Natural killer cell treated with Interleukin-12 subunit alpha and Interleukin-12 subunit beta and Interleukin-15 and Interleukin-18, amount 100 ng/mL, for 72 hours (primary cell): Measurements from ENCODE around the gene TRAPPC1. TPM values are rescaled to one million over a fixed set of nuclear protein-coding genes. Genes with fewer than 3 reads are reported as not detected.

Experiments
- ATAC-seq, 2 donors: fragments of 150-1000 bp; cut with Tn5 transposase in 1 of 2; sonication (Bioruptor Pico), chemical (Tn5 transposase) in 1 of 2; 2 replicates each; pipeline ENCODE4 v1.10.0; 2021
- DNase-seq: peaks from one replicate; pipeline ENCODE4 v3.0.0; 2022; ENCODE audit warnings: low spot score
- H3K27ac Mint-ChIP-seq, 2 donors: 1 replicate in 1 of 2; 2 replicates in 1 of 2; pipeline ENCODE4 v1.8.0; 2022; ENCODE audit warnings: mixed read lengths in 2 of 2, mild to moderate bottlenecking in 1 of 2, moderate library complexity in 1 of 2
- H3K27me3 Mint-ChIP-seq, 2 donors: 1 replicate in 1 of 2; 2 replicates in 1 of 2; pipeline ENCODE4 v1.8.0; 2022; ENCODE audit warnings: mixed read lengths in 2 of 2
- H3K36me3 Mint-ChIP-seq: one replicate; pipeline ENCODE4 v1.8.0; 2022; ENCODE audit warnings: mixed read lengths
- H3K4me1 Mint-ChIP-seq, 2 donors: 1 replicate in 1 of 2; 2 replicates in 1 of 2; pipeline ENCODE4 v1.8.0; 2022; ENCODE audit warnings: low read depth in 2 of 2, mixed read lengths in 2 of 2, mild to moderate bottlenecking in 1 of 2
- H3K4me3 Mint-ChIP-seq: one replicate; pipeline ENCODE4 v1.8.0; 2022; ENCODE audit warnings: mixed read lengths
- H3K9me3 Mint-ChIP-seq: 2 replicates; pipeline ENCODE4 v1.8.0; 2022; ENCODE audit warnings: mixed read lengths
- total RNA-seq, 2 donors: library from RNA; stranded (reverse); gene quantifications; one replicate each; pipeline ENCODE4 v1.2.3, GENCODE V29; 2022

TRAPPC1 gene
- total RNA-seq, 2 donors from 2014 or later: 162 to 217 TPM

DNA sequence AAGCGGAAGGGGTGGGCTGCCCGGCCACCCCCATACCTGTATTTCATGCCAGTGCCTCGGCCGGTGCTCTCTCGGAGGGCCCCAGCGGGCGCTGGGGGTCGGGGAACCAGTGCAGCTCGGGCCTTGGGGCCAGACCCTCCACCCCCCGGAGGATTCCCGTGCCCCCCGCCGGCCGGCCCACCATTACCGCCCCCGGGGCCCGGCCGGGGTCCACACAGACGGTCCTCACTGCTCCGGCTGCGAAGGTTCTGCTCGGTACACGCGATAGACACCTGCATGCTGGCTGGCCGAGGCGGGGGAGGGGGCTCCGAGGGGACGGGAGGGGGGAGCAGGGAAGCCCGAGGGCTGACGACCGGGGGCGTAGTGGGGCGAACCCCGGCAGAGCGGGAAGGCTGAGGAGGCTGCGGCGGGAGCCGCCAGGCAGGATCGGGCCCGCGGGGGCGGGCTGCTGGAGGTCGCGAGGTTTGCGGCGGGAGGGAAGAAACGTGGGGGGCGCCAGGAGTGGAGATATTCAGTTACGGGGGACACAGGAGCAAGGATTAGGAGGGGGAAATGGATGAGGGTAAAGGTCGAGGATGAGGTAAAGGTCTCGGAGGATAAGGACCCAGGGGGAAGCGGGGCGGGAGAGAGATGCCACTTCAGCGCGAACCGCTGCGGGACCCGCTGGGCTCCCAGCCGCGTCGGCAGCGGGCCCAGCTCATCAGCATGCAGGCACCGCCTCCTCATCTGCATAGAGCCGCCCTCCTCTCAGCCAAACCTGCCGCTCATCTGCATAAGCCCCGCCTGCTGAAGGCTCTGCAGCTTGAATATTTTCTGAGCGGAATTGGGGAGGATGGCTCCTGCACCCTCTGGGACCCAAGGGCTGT, 2.4 kb downstream of the TRAPPC1 start, which contains the start of gene KCNAB3:
KCNAB3 (minus strand) TSS at position 699 of the 866 bp plus-strand sequence; CDS start at position 278, 421 bp downstream.
- DNase-seq (no peak), ATAC-seq (no peak)
- Mint-ChIP-seq H3K4me3 (peak within 1 kb of the TSS; percentile 96), H3K9me3 (no peaks in the 10 kb centered on the region), H3K27me3 (no peaks in the 10 kb centered on the region), H3K27ac (peak within 1 kb of the TSS in 1 of 2 donors; percentile 83), H3K36me3 (no peaks in the 10 kb centered on the region), H3K4me1 (peaks cover 34 to 42% of the 10 kb centered on the region in 2 donors)

DNA sequence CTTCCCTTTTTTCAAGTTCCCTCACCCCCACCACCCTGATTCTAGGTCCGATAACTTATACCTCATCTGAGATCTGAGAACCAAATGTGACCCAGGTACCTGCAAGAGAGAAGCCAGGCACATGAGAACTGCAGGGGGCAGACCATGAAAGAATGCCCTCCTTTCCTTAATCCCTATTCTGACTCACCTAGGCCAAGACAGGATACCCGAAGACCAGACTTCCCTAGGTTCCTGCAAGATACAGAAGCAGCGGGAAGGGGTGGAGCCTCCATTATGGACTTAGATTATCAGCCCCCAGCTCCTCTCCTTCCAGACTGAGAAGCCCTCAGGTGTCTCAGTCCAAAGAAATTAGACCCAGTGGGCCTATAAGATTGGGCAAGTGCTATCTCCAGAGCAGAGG, 4.2 kb downstream of the TRAPPC1 start:
- Mint-ChIP-seq H3K9me3 (no peaks in the 10 kb centered on the region), H3K27ac (no peak overlapping the region), H3K4me1 (peaks cover 26 to 27% of the 10 kb centered on the region in 2 donors), H3K27me3 (no peaks in the 10 kb centered on the region), H3K36me3 (no peaks in the 10 kb centered on the region), H3K4me3 (peak overlapping the region; percentile 2)
- DNase-seq (no peak), ATAC-seq (no peak)

DNA sequence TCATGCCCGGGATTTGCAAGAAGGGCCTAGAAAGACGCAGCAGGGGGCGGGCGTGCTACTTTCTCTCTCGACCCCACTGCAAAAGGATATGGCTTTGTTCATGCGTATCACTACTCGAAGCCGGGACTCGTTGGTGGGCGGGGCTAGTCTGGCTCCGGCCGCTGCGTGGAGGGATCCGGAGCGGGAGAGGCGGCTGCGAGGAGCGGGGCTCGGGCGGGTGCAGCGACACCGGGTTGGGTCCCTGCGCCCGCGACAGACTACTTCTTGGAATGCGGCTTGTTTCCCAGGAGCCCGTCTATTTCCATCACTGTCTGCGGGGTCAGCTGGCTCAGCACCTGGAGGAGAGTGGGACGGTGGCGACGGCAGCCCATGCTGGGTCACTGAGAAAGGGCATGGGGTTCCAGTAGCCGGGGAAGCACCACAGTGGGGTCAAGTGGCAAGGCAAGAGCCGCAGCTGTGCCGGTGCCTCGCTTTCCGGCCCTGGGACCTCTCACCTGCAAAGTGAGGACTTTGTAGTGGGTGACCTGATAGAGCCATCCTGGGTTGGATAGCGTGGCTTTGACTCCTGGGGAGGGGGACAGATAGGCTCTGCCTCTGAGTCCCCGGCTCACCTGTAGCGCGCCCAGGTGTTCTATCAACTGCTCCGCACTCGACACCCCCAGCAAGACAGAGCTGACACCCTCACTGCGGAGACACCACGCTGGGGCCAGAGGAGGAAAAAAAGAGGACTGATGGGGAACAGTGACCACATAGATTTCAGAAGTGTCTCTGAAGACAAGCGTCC, 8.7 kb downstream of the TRAPPC1 start:
- no peaks in the 10 kb centered on the region for H3K36me3 Mint-ChIP-seq
- H3K27ac Mint-ChIP-seq: peak overlapping the region; percentile 76 to 88
- H3K4me3 Mint-ChIP-seq: peak overlapping the region; percentile 90
- DNase-seq: peak; percentile 89
- H3K9me3 Mint-ChIP-seq: no peaks in the 10 kb centered on the region
- no peaks in the 10 kb centered on the region for H3K27me3 Mint-ChIP-seq
- H3K4me1 Mint-ChIP-seq: peaks cover 6 to 12% of the 10 kb centered on the region in 2 donors
- ATAC-seq: peak; percentile 92 to 93

DNA sequence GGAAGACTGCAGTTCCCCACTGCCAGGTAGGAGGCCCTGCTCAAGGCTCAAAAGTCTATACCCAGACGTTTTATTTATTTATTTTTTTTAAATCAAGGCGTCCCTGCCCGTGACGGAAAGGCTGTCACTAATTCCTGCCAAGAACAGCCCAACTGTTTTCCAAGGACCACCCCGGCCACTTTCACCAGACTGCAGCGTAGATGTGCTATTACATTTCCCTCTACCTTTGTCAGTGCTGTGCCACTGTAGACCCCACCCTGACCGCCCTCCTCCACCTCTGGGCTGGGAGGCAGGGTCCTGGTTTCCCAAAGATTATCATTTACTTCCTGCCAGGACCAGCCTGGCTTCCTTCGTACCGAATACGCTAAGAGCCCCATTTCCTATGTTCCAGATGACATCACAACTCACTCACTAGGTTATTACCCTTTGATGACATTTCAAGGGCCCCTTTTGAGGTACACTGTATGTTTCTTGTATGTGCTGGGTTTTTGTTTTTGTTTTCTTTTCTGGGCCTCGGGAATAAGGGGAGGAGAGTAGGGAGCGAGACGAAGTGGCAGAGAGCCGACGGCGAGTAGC, 9.4 kb downstream of the TRAPPC1 start:
- Mint-ChIP-seq H3K27ac (peak overlapping the region; percentile 76 to 88), H3K4me1 (peaks cover 6 to 9% of the 10 kb centered on the region in 2 donors), H3K36me3 (no peaks in the 10 kb centered on the region), H3K9me3 (no peaks in the 10 kb centered on the region), H3K4me3 (peak overlapping the region; percentile 90), H3K27me3 (no peaks in the 10 kb centered on the region)
- DNase-seq (no peak), ATAC-seq (peak in 1 of 2 donors; percentile 21)

DNA sequence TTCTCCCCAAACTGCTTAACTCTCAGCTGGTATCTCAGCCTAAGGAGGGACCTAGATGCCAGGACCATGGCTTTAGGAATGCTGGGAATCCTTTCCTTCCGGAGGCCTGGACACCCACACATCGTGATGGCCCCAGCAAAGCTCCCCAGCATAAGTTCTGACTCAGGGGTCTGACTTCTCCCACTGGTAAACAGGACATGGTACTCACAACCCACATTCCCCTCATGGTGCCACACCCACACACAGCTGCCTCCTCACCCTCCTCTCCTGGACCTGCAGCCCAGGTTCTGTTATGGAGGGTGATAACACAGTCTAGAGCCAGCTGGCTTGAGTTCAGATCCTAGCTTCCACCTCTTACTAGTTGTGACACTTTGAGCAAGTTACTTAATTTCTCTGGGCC, 14.9 kb downstream of the TRAPPC1 start:
- H3K4me3 Mint-ChIP-seq: peak overlapping the region; percentile 74
- no peak for DNase-seq

DNA sequence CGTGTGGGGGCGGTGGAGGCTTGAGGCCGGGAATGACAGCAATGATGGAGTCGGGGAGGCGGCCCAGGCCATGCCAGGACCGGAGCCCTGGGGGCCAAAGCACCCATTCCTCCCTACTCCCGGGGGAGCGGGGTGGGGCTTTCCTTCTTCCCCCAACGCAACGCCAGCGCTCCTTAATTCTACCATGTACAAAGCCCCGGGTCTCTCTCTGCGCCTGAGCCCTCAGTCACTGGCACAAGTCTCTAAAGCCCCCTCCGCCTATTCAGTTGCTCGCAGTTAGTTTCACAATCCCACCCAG, 15.4 kb downstream of the TRAPPC1 start:
- DNase-seq: no peak
- Mint-ChIP-seq H3K9me3 (no peaks in the 10 kb centered on the region), H3K4me1 (peaks cover 21 to 23% of the 10 kb centered on the region in 2 donors), H3K4me3 (peak overlapping the region; percentile 74), H3K27me3 (no peaks in the 10 kb centered on the region), H3K36me3 (no peaks in the 10 kb centered on the region), H3K27ac (peak overlapping the region; percentile 66 to 88)
- ATAC-seq: no peak

More for the DNA sequence above, 14.9 kb downstream of the TRAPPC1 start:
- H3K27me3 Mint-ChIP-seq: no peaks in the 10 kb centered on the region
- no peak for ATAC-seq
- peaks cover 21 to 23% of the 10 kb centered on the region in 2 donors for H3K4me1 Mint-ChIP-seq
- H3K9me3 Mint-ChIP-seq: no peaks in the 10 kb centered on the region
- peak overlapping the region; percentile 66 to 88 for H3K27ac Mint-ChIP-seq
- no peaks in the 10 kb centered on the region for H3K36me3 Mint-ChIP-seq

DNA sequence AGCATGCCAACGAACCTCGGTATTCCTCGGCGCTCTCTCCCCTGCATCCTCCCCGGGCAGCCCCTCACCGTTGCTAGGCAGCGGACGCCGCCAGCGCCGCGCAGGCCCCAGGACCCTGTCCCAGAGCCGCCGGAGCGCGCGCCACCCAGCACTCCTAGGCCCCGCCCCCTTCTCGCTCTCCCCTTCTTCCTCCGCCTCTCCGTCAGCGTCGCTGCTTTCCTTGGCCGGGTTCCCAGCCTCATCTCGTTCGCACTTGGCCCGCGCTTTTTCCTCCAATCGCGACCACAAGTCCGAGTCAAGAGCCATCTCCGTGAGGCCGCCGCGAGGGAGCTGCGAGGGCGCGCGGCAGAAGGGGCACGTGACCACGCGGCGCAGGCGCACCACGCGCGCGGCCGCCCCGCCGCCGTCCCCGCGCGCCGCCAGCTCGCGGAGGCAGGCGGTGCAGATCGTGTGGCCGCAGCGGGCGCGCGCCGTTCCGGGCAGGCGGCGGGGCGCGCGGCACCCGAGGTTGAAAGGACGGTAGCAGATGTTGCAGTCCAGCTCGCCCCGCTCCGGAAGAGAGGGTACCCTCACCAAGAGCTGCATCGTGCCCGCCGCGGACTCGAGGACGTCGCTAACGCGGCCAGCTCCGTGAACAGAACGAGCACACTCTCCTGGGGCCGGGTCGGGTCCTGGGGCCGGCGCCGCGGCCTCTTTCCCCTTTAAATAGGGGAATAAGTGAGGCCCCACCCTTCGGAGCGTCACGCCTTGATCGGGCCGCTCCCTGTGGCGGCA, 15.9 kb downstream of the TRAPPC1 start, which contains the start of gene RNF227:
RNF227 (minus strand) TSS at position 679 of the 774 bp plus-strand sequence; CDS start at position 585, 94 bp downstream.
- Mint-ChIP-seq H3K4me3 (peak within 1 kb of the TSS; percentile 92), H3K27ac (peak within 1 kb of the TSS; percentile 66 to 88)
- peak; percentile 89 to 94 for ATAC-seq

DNA sequence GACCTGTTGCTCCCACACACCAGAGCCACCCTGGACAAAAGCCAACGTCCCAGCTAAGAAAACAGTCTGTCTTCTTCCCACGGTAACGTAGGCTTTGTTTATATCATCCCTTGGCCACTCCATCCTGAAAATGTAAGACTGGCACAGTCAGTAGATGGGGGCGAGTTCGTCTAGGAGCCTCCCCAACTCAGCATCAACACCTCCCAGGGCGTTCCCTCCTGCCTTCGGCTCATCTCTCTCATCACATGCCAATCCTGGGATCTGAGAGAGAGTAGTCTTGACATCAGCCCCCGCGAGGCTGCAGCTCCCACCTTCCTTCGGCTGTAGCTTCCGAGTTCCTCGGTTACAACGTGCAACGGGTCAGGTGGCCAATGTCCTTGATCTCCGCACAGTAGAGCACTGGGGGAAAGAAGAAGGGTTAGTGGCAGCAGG, 16.6 kb downstream of the TRAPPC1 start:
- H3K9me3 Mint-ChIP-seq: no peaks in the 10 kb centered on the region
- no peaks in the 10 kb centered on the region for H3K27me3 Mint-ChIP-seq
- H3K36me3 Mint-ChIP-seq: peaks cover 10% of the 10 kb centered on the region
- ATAC-seq: no peak
- H3K27ac Mint-ChIP-seq: peak overlapping the region; percentile 66 to 85
- DNase-seq: no peak
- peak overlapping the region; percentile 92 for H3K4me3 Mint-ChIP-seq
- H3K4me1 Mint-ChIP-seq: peaks cover 23 to 24% of the 10 kb centered on the region in 2 donors

More for the DNA sequence above, 15.9 kb downstream of the TRAPPC1 start, which contains the start of gene RNF227:
- peaks cover 21 to 23% of the 10 kb centered on the region in 2 donors for H3K4me1 Mint-ChIP-seq
- peaks cover 4% of the 10 kb centered on the region for H3K36me3 Mint-ChIP-seq
- no peaks in the 10 kb centered on the region for H3K27me3 Mint-ChIP-seq
- peak; percentile 93 for DNase-seq
- no peaks in the 10 kb centered on the region for H3K9me3 Mint-ChIP-seq

DNA sequence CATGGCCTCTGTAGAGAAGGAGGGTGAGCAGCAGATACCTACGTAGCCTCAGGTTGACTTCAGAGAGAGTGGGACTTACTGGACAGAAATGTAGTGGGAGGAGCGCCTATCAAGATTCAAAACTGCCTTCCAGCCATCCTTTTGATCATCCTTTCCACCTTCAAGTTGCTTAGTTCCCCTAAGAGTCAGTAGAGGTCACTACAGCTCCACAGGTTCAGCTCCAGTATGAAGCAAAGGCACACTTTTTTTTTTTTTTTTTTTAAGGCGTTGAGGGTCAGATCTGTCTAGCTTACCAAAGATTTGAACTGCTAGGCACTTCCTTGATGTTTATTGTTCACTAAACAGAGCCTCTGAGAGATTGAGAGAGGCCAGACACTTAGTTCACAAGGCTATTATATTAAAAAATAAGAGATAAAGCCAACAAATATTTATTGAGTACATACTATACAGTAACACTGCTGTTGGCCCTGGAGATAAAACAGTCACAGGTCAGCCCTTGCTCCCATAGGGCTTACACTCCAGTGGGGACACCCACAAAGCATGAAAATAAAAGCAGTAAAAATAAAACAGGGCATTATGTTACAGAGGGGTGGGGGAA, 18.7 kb downstream of the TRAPPC1 start:
- ATAC-seq: peak in 1 of 2 donors; percentile 34
- Mint-ChIP-seq H3K36me3 (peaks cover 22% of the 10 kb centered on the region), H3K27me3 (no peaks in the 10 kb centered on the region), H3K4me1 (peaks cover 23 to 24% of the 10 kb centered on the region in 2 donors), H3K27ac (peak overlapping the region; percentile 35 to 47), H3K4me3 (peak overlapping the region; percentile 48), H3K9me3 (no peaks in the 10 kb centered on the region)
- no peak for DNase-seq

DNA sequence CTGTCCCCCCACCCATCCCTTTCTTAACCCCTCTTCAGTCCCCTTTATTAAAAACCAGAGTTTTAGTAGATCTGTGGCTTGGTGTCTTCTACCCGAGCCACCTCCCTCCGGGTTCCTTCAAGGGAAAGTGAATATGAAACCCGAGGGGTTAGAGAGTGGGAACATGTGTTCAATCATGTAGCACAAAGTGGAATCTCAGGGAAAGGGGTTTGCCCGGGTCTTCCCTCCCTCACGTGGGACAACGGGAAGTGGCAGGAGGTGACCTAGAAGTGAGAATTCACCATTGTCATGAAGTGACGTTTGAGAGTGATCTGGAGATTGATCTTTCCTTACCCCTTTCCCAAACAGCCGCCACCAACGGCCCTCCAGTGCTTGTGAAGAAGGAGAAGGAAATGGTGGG, 20.6 kb downstream of the TRAPPC1 start:
- peaks cover 17 to 18% of the 10 kb centered on the region in 2 donors for H3K4me1 Mint-ChIP-seq
- H3K4me3 Mint-ChIP-seq: no peak overlapping the region
- ATAC-seq: no peak
- H3K36me3 Mint-ChIP-seq: peaks cover 22% of the 10 kb centered on the region
- H3K9me3 Mint-ChIP-seq: no peaks in the 10 kb centered on the region
- H3K27ac Mint-ChIP-seq: peak overlapping the region in 1 of 2 donors; percentile 6
- H3K27me3 Mint-ChIP-seq: no peaks in the 10 kb centered on the region
- DNase-seq: no peak

DNA sequence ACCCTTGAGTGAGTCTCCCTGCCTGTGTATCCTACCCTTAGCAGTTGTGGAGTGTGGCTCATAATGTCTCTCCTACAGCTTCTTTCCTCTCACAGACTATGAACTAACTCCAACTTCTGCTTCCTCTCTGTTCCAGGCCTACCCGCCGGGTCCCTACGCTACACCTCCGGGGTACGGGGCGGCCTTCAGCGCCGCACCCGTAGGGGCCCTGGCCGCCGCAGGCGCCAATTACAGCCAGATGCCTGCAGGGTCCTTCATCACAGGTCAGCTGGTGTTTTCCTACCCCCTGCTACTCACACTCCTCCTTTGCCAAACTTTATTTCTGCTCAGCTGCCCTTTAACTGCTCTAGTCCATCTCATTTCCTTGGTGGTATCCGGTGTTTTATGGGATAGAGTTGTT, 21.0 kb downstream of the TRAPPC1 start:
- Mint-ChIP-seq H3K4me1 (peaks cover 17 to 18% of the 10 kb centered on the region in 2 donors), H3K4me3 (no peak overlapping the region), H3K27me3 (no peaks in the 10 kb centered on the region), H3K27ac (peak overlapping the region; percentile 5 to 6), H3K36me3 (peaks cover 22% of the 10 kb centered on the region), H3K9me3 (no peaks in the 10 kb centered on the region)
- no peak for DNase-seq
- ATAC-seq: no peak

DNA sequence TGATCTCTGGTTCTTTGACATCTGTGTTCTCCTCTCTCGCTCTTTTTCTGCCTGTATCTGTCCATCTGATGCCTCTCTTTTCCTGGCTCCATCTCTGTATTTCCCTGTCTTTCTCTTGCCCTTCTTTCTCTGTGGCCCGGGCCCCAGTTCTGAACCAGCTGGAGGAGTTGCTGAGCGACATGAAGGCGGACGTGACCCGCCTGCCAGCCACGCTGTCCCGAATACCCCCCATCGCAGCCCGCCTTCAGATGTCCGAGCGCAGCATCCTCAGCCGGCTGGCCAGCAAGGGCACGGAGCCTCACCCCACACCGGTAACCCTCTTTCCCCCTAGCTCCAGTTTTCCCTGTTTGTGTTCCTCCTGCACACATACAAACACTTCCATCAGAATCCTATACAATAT, 21.5 kb downstream of the TRAPPC1 start:
- Mint-ChIP-seq H3K27me3 (no peaks in the 10 kb centered on the region), H3K4me3 (no peak overlapping the region), H3K9me3 (no peaks in the 10 kb centered on the region), H3K27ac (peak overlapping the region in 1 of 2 donors; percentile 5), H3K4me1 (peaks cover 16 to 17% of the 10 kb centered on the region in 2 donors), H3K36me3 (peaks cover 22% of the 10 kb centered on the region)
- DNase-seq (no peak), ATAC-seq (no peak)
